H9 (cell line): ENCODE results near the gene SH3RF3. TPM values are rescaled to one million over a fixed set of nuclear protein-coding genes. Genes with fewer than 3 reads are reported as not detected.

ENCODE experiments used
- DNase-seq: peaks from one replicate; pipeline ENCODE4 v3.0.0-alpha.2; 2017
- H2AFZ ChIP-seq: one replicate; pipeline ENCODE4 v1.6.1; 2013; ENCODE audit warnings: mild to moderate bottlenecking, low read length, control low read depth, moderate library complexity
- H2AK5ac ChIP-seq: 2 replicates; pipeline ENCODE4 v1.6.1; 2013; ENCODE audit warnings: low read length, control low read depth, mixed read lengths; ENCODE audit not compliant: insufficient read length
- H2BK120ac ChIP-seq: one replicate; pipeline ENCODE4 v1.6.1; 2013; ENCODE audit warnings: low read depth, mild to moderate bottlenecking, low read length, control low read depth, inconsistent platforms; ENCODE audit not compliant: poor library complexity, severe bottlenecking
- H2BK12ac ChIP-seq: 2 replicates; pipeline ENCODE4 v1.6.1; 2013; ENCODE audit warnings: low read length, control low read depth, mixed read lengths, low read depth; ENCODE audit not compliant: insufficient read length
- H2BK15ac ChIP-seq: 2 replicates; pipeline ENCODE4 v1.6.1; 2013; ENCODE audit warnings: low read depth, low read length, control low read depth
- H2BK20ac ChIP-seq: one replicate; pipeline ENCODE4 v1.6.1; 2013; ENCODE audit warnings: low read depth, mild to moderate bottlenecking, low read length, control low read depth, inconsistent platforms; ENCODE audit not compliant: poor library complexity, severe bottlenecking
- H2BK5ac ChIP-seq: 2 replicates; pipeline ENCODE4 v1.6.1; 2013; ENCODE audit warnings: low read length, control low read depth, mixed read lengths; ENCODE audit not compliant: insufficient read length
- H3K14ac ChIP-seq: 2 replicates; pipeline ENCODE4 v1.6.1; 2013; ENCODE audit warnings: low read length, control low read depth; ENCODE audit not compliant: insufficient read depth
- H3K18ac ChIP-seq: 2 replicates; pipeline ENCODE4 v1.6.1; 2013; ENCODE audit warnings: low read depth, mild to moderate bottlenecking, mixed read lengths, low read length, control low read depth; ENCODE audit not compliant: insufficient read length
- H3K23ac ChIP-seq: 2 replicates; pipeline ENCODE4 v1.6.1; 2013; ENCODE audit warnings: low read length, control low read depth, mixed read lengths, low read depth; ENCODE audit not compliant: insufficient read length
- H3K23me2 ChIP-seq: 2 replicates; pipeline ENCODE4 v1.6.1; 2013; ENCODE audit warnings: low read depth, mild to moderate bottlenecking, mixed read lengths, low read length, control low read depth; ENCODE audit not compliant: insufficient read length, poor library complexity, severe bottlenecking
- H3K27ac ChIP-seq: 2 replicates; pipeline ENCODE4 v1.5.1; 2013; ENCODE audit warnings: low read length, control low read depth, mixed read lengths, low read depth; ENCODE audit not compliant: insufficient read length
- H3K27me3 ChIP-seq: 2 replicates; pipeline ENCODE4 v1.6.1; 2013; ENCODE audit warnings: low read length, control low read depth, inconsistent platforms; ENCODE audit not compliant: insufficient read depth
- H3K4ac ChIP-seq: 2 replicates; pipeline ENCODE4 v1.6.1; 2013; ENCODE audit warnings: low read depth, mild to moderate bottlenecking, control low read depth, inconsistent platforms, low read length, moderate library complexity
- H3K4me1 ChIP-seq: 2 replicates; pipeline ENCODE4 v1.6.1; 2013; ENCODE audit warnings: low read length, control low read depth, inconsistent platforms; ENCODE audit not compliant: insufficient read depth
- H3K4me2 ChIP-seq: 2 replicates; pipeline ENCODE4 v1.6.1; 2013; ENCODE audit warnings: low read length, control low read depth, mixed read lengths; ENCODE audit not compliant: insufficient read length, insufficient read depth
- H3K56ac ChIP-seq: 2 replicates; pipeline ENCODE4 v1.6.1; 2013; ENCODE audit warnings: low read depth, mild to moderate bottlenecking, mixed read lengths, low read length, control low read depth; ENCODE audit not compliant: insufficient read length
- H3K79me1 ChIP-seq: 2 replicates; pipeline ENCODE4 v1.6.1; 2013; ENCODE audit warnings: low read depth, mild to moderate bottlenecking, moderate library complexity, low read length, control low read depth, inconsistent platforms; ENCODE audit not compliant: insufficient read depth, poor library complexity, severe bottlenecking
- H3K79me2 ChIP-seq: 2 replicates; pipeline ENCODE4 v1.6.1; 2013; ENCODE audit warnings: low read length, control low read depth, inconsistent platforms; ENCODE audit not compliant: insufficient read depth
- H3K9ac ChIP-seq: 2 replicates; pipeline ENCODE4 v1.6.1; 2013; ENCODE audit warnings: low read length, control low read depth, mixed read lengths; ENCODE audit not compliant: insufficient read length; ENCODE audit errors: extremely low read depth
- H3K9me3 ChIP-seq: one replicate; pipeline ENCODE4 v1.6.1; 2013; ENCODE audit warnings: low read depth, low read length, inconsistent platforms; ENCODE audit not compliant: control insufficient read depth
- H3T11ph ChIP-seq: one replicate; pipeline ENCODE4 v1.6.1; 2013; ENCODE audit warnings: mild to moderate bottlenecking, low read length, control low read depth, inconsistent platforms
- H4K20me1 ChIP-seq: one replicate; pipeline ENCODE4 v1.6.1; 2013; ENCODE audit not compliant: control insufficient read depth, insufficient read length, insufficient read depth
- H4K5ac ChIP-seq: 2 replicates; pipeline ENCODE4 v1.6.1; 2013; ENCODE audit warnings: low read depth, mild to moderate bottlenecking, mixed read lengths, low read length, control low read depth; ENCODE audit not compliant: insufficient read length
- H4K8ac ChIP-seq: replicated peaks from 2 replicates; pipeline ENCODE4 v1.6.1; 2013; ENCODE audit warnings: low read length, control low read depth, mixed read lengths, low read depth; ENCODE audit not compliant: insufficient read length
- H4K91ac ChIP-seq: 2 replicates; pipeline ENCODE4 v1.6.1; 2013; ENCODE audit warnings: low read depth, mild to moderate bottlenecking, moderate library complexity, mixed read lengths, low read length, control low read depth; ENCODE audit not compliant: insufficient read length
- H3K27ac Mint-ChIP-seq, 3 experiments: 2 replicates in 2 of 3; 3 replicates in 1 of 3; pipeline ENCODE4 v1.8.0; 2020 to 2021; ENCODE audit warnings: mixed read lengths in 3 of 3, mild to moderate bottlenecking in 1 of 3, moderate library complexity in 1 of 3
- H3K27me3 Mint-ChIP-seq: 2 replicates; pipeline ENCODE4 v1.8.0; 2021; ENCODE audit warnings: low read depth, mild to moderate bottlenecking, moderate library complexity, mixed read lengths
- H3K36me3 Mint-ChIP-seq, 3 experiments: 2 replicates in 2 of 3; 3 replicates in 1 of 3; pipeline ENCODE4 v1.8.0; 2020 to 2021; ENCODE audit warnings: low read depth in 3 of 3, mixed read lengths in 3 of 3; ENCODE audit not compliant: insufficient read depth in 1 of 3
- H3K4me1 Mint-ChIP-seq, 2 experiments: 2 replicates each; pipeline ENCODE4 v1.8.0; 2020; ENCODE audit warnings: mixed read lengths in 2 of 2
- H3K4me3 Mint-ChIP-seq, 2 experiments: 2 replicates in 1 of 2; 3 replicates in 1 of 2; pipeline ENCODE4 v1.8.0; 2020 to 2021; ENCODE audit warnings: mild to moderate bottlenecking in 2 of 2, mixed read lengths in 2 of 2, moderate library complexity in 1 of 2
- H3K9me3 Mint-ChIP-seq, 2 experiments: 2 replicates in 1 of 2; 3 replicates in 1 of 2; pipeline ENCODE4 v1.8.0; 2020; ENCODE audit warnings: mild to moderate bottlenecking in 2 of 2, mixed read lengths in 2 of 2, moderate library complexity in 1 of 2
- WGBS: extraction: QIAGEN DNeasy Blood & Tissue Kit; methylation state at CpG from one replicate; pipeline ENCODE4 v1.1.7; 2013; ENCODE audit warnings: missing lambda C conversion rate, low lambda C conversion rate, mixed read lengths; ENCODE audit not compliant: insufficient read length; ENCODE audit errors: extremely low coverage; 5-methylcytosine and 5-hydroxymethylcytosine counted together
- total RNA-seq: library from RNA; stranded (reverse); gene quantifications from 2 replicates; pipeline ENCODE4 v1.2.1, GENCODE V29; 2021
- TF ChIP-seq, protein P1 (sequence below): fragments of 200-600 bp; sonication (generic); conservative IDR thresholded peaks from 3 replicates; pipeline ENCODE4 v1.8.0; 2021; ENCODE audit warnings: antibody characterized with exemption, mild to moderate bottlenecking

SH3RF3 gene
- total RNA-seq, 1 experiment from 2014 or later = 0.46 TPM

DNA sequence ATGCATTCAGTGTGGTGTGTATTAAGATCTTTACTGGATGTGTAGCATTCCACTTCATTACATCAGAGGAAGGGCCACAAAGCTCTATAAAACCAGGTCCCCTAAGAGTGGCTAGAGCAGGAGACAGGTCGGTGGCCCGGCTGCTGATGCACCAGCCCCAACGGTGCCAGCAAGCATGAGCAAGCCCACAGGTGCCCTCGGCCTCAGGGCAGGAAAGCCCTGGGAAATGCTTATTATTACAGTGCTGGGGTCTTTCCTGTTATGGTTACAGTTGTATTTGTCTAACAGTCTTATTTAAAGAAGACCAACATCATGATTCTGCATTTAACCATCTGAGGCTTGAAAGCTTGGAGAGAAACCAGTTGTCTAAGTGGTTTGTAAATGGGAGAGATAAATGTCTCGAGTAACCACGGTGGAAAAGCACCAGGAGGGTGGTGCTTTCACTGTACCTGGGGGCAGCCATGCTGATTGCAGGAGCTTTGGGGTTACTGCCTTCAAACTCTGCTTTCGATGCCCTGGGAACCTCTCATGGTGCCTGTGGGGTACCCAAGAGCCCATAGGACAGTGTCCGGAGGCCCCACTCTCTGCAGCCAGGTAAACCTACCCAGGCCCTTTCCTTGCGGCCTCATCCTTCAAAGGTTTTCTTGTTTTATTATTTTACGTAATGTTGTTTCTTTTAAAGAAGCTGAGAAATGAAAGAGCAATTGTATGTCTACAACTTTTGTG lies 133.1 kb downstream of the SH3RF3 start:
- H2AFZ ChIP-seq = no peak overlapping the region
- DNase-seq = no peak
- TF ChIP-seq, protein P1, sequence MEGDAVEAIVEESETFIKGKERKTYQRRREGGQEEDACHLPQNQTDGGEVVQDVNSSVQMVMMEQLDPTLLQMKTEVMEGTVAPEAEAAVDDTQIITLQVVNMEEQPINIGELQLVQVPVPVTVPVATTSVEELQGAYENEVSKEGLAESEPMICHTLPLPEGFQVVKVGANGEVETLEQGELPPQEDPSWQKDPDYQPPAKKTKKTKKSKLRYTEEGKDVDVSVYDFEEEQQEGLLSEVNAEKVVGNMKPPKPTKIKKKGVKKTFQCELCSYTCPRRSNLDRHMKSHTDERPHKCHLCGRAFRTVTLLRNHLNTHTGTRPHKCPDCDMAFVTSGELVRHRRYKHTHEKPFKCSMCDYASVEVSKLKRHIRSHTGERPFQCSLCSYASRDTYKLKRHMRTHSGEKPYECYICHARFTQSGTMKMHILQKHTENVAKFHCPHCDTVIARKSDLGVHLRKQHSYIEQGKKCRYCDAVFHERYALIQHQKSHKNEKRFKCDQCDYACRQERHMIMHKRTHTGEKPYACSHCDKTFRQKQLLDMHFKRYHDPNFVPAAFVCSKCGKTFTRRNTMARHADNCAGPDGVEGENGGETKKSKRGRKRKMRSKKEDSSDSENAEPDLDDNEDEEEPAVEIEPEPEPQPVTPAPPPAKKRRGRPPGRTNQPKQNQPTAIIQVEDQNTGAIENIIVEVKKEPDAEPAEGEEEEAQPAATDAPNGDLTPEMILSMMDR = no peak
- Mint-ChIP-seq H3K4me3 (no peak overlapping the region), H3K27me3 (peaks cover 1% of the 10 kb centered on the region; the same call in 1 of the 2 replicates), H3K4me1 (peaks cover 14 to 15% of the 10 kb centered on the region in 2 experiments), H3K27ac (peak overlapping the region in 1 of 3 experiments; percentile 14; a peak in 1 of 7 replicates), H3K9me3 (no peaks in the 10 kb centered on the region; a peak in 1 of 5 replicates), H3K36me3 (no peaks in the 10 kb centered on the region)
- no peak overlapping the region for H3T11ph ChIP-seq
- no peak overlapping the region for H4K5ac ChIP-seq
- no peak overlapping the region for H2BK5ac ChIP-seq
- no peak overlapping the region for H2BK120ac ChIP-seq
- no peak overlapping the region for H4K8ac ChIP-seq
- WGBS = no CpG with 5 or more reads among the region's 10 CpGs
- no peak overlapping the region for H3K56ac ChIP-seq
- H4K91ac ChIP-seq = no peak overlapping the region
- H3K27ac ChIP-seq = no peak overlapping the region
- no peaks in the 10 kb centered on the region for H4K20me1 ChIP-seq
- H3K4me1 ChIP-seq = no peaks in the 10 kb centered on the region; the same call in 1 of the 2 replicates
- no peak overlapping the region for H2BK20ac ChIP-seq
- H3K23me2 ChIP-seq = no peaks in the 10 kb centered on the region
- no peak overlapping the region for H3K9ac ChIP-seq
- no peak overlapping the region for H3K4me2 ChIP-seq
- no peaks in the 10 kb centered on the region for H3K9me3 ChIP-seq
- H3K4ac ChIP-seq = no peak overlapping the region
- H3K23ac ChIP-seq = no peak overlapping the region
- H3K27me3 ChIP-seq = no peaks in the 10 kb centered on the region
- no peak overlapping the region for H2BK15ac ChIP-seq
- H2AK5ac ChIP-seq = no peak overlapping the region
- H3K79me1 ChIP-seq = no peaks in the 10 kb centered on the region
- no peak overlapping the region for H3K18ac ChIP-seq
- H3K14ac ChIP-seq = no peak overlapping the region
- no peak overlapping the region for H2BK12ac ChIP-seq
- no peaks in the 10 kb centered on the region for H3K79me2 ChIP-seq
